IPS-11a (cell line): ENCODE results near the gene CCSER1.
"Not testable (repeated sequence)": the region's sequence is repeated elsewhere in the genome, so short reads cannot be mapped to it uniquely, and the experiment has no call there.

Experiments used
- H3K4me3 ChIP-seq: one replicate; pipeline ENCODE4 v1.5.1; 2013; ENCODE audit warnings: low read depth, low read length, control low read depth

CCSER1 gene

DNA sequence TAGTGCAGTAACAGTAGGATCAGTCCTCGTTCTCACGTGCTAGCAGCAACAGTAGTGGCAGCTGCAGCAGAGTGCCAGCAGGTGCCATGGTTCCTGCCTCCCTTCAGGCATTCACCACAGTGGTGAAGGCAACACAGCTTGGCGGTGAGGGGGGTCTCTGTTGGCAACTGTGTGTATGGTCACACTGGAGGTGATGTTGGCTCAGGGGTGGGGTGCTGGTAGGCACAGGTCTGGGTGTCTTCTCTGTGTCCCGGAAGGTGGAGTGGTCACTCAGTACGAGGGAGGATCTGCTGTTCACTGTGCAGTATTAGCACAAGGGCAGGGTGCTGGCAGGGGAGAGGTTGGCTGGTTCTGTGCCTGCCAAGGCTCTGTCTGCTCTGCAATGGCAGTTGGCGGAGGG, 671.8 kb downstream of the CCSER1 start:
- H3K4me3 ChIP-seq: no peak overlapping the region

DNA sequence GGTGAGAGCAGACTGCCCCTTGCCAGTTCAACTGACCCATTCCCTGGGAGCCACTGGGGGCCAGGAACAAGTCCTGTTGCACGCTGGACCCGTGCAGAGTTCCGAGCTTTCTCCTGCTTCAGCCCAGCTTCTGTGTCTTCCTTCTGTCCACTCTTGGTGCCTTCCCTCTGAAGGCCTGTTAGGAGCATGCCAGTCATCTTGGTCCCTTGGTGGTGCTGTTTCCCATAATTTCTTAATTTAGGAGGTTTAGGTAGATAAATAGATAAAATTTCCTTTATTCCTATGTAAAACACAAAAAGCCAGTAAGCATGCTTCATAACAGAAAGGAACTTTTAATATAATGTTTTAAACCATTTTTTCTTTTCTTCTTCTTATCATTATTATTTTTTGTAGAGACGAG, 672.7 kb downstream of the CCSER1 start:
- H3K4me3 ChIP-seq: no peak overlapping the region

DNA sequence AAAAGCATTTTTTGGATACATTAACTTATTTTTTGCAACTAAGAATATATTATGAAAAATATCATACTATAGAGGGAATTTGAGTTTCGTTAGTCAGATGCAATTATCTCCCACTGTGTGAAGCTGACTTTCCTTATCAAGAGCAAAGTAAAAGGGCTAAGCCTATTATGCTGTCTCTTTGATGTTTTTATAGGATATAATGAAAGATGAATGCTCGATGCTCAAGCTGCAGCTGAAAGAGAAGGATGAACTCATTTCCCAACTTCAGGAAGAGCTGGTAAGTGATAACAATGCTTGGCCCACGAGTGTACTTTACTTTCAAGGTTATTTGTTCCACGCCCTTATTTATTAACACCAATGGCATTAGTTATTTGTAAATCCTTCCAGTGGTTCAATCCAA, 688.4 kb downstream of the CCSER1 start:
- no peak overlapping the region for H3K4me3 ChIP-seq

DNA sequence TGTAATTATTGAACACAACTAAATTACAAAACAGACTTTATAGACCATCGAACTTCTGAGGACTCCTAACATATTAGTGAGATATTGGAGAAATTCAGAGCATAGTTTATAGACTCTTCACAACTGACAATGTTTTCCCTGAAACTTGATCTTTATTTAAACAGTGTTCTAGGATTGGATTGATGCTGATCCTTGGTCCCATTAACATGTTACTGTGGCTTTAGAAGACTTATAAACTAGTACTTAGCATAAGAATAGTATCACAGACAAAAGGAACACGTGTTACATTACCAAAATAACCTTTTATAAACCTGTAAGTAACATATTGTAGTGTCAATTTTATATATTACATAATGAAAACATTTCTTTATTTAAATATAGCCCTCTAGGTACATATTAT, 689.6 kb downstream of the CCSER1 start:
- no peak overlapping the region for H3K4me3 ChIP-seq

DNA sequence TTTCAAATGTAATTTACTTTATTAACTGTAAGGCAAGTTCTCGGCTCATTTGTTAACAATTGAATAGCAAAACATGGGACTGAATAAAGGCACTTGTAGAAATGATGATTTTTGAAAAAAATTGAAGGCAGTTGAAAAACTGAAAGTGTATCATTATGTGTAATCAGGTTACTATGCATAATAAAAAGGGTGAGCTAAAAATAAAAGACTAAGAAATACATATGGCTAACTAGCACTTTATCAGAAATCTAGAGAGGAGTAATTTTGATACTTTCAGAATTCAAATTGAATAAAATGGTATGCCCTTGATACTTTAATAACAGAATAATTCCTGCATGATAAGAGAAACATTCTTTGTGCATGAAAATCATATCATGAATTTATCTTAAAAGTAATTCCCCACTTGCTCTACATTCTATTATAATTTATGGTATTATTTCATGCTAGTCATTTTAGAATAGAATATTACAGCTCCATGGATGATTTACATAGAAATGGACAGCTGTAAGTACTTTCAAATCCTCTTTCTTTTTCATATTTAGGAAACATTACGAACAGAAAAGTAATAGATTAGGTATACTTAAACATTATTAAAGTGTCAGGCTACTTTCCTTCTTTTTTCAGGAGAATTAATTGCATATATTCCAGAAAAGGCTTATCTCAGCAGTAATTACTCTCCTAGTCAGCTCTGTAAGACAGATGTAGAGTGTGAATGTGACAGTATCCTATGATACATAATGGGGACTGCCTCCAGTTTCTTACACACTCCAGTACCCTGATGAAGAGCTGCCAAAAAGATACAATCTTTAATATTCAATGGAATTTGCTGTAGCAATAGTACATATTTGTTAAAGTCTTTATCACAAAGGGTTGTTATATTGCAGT, 697.3 kb downstream of the CCSER1 start:
- H3K4me3 ChIP-seq: no peak overlapping the region

DNA sequence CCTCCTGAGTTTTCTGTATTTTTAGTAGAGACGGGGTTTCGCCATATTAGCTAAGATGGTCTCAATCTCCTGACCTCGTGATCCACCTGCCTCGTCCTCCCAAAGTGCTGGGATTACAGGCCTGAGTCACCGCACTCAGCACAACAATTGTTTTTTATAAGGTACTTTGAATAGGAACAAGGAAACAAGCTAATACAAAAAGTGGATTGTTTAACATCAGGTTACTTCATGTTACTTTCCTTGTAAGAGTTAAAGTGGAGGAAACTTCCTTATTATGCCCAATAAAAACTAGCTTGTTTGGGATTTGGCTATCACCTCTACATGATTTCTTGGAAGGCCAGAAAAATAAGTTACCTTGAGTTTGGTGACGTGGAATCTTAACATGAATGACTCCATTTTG, 698.7 kb downstream of the CCSER1 start:
- no peak overlapping the region for H3K4me3 ChIP-seq

DNA sequence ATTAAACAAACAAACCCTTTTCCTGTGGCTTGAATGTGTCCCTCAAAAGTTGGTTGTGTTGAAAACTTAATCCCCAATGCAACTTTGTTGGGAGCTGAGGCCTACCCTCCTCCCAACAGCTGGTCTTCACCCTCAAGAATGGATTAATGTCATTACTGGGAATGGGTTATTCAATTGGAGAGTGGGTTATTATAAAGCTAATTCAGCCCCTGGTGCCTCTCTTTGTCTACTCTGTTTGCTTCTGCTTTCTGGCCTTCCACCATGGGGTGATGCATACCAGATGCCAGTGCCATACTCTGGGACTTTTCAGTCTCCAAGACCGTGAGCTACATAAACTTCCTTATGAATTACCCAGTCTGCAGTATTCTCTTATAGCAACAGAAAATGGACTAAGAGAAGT, 706.5 kb downstream of the CCSER1 start:
- no peak overlapping the region for H3K4me3 ChIP-seq

DNA sequence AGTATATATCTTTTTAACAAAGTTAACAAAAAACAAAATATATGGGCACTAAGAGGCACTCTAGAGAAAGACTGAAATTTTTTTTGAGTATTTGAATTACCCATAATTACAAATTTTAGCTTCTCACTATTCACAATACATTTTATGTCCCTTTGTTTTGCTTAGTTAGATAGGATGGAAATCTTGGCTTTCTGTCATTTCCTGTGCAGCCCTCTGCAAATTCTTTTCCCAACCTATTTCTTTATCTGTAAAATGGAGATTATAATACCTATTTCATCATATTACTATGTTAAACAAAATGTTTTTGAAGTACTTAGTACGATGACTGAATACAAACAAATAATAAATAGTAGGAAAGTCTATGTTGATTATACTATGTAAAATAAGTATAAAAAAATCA, 710.0 kb downstream of the CCSER1 start:
- H3K4me3 ChIP-seq: no peak overlapping the region

DNA sequence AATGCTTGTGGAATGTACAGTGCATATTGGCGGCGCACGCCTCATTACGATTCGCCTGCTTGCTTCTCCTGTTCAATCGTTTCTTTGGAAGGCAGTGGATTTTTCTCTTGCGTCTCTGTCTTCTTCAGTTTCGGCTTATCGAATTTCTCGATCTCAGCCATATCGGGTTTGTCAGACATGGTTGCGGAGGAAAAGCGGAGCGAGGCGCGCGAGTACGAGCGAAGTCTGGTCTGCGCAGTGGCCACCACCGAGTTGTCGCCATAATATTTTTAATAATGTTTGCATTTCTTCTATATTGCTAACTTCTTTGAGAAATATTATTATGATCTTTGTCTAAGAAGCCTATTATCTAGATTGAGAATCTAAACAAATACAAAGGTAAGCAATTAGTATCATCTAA, 711.7 kb downstream of the CCSER1 start:
- H3K4me3 ChIP-seq: not testable (repeated sequence)

DNA sequence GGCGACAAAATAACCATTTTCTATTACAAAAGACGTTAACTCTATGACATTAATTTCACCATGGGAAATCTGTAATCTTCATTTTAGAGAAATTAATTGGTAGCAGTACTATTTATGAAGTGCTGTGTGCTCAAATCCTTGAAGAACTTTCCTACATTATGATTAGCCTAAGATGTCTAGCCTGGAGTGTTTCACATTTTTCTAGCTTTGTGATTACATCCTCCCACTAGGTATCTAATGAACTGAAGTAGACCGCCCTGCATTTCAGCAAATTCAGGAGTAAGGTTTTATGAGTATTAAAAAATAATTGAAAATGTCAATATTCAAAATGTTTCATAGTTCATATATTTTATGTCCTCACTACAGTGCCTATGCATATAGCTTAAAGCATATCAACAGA, 713.1 kb downstream of the CCSER1 start:
- H3K4me3 ChIP-seq: no peak overlapping the region

DNA sequence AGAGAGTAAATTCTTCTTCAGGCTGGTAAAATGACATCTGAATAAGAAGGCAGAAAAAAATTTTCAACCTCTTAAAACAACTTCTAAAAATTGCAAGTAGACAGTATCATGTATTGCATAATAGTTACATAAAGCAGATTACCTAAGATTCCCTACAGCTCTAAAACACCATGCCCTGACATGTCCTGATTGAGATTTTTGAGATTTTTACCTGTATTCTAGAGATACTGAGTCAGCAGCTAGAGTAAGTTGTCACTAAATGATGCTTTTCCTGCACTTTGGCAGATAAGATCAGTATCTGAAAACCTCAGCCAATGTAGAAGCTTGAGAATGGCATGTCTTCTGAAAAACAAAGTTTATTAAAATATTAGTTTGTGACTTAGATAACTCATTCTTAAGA, 713.6 kb downstream of the CCSER1 start:
- no peak overlapping the region for H3K4me3 ChIP-seq

DNA sequence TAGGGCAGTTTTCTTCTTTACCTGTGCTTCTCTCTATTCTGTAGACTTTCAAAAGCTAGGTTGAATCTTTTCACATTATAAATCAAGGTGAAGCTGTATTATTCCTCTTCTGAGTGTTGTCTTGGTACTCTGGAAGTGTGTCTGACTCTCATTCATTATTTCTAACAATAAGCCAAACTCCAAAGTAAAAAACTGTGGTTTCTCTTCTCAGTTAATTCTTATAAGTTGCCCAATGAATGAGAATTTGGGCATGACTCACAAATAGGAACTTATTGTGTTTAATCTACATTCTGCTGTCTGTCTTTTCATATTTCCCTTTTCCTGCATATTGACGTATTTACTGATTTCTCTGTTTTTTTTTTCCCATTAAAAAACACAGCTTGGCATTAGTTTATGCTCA, 714.5 kb downstream of the CCSER1 start:
- H3K4me3 ChIP-seq: no peak overlapping the region

DNA sequence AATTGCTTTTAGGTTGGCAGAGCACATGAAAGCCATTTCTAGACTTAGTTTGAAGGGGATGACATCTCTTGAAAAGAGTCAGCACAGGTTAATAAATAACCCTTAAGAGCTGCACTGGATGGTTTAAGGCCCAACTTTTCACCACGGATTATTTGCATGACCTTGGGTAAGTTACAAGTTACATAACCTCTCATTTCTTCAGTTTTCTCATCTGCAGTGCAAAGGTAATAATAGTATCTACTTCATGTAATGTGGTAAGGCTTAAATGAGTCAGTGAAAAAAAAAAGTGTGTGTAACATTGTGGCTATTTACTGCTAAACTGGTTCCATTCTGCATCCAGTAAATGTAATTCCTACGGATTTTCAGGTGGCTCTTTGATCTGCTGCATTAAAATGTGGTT, 715.8 kb downstream of the CCSER1 start:
- H3K4me3 ChIP-seq: no peak overlapping the region

DNA sequence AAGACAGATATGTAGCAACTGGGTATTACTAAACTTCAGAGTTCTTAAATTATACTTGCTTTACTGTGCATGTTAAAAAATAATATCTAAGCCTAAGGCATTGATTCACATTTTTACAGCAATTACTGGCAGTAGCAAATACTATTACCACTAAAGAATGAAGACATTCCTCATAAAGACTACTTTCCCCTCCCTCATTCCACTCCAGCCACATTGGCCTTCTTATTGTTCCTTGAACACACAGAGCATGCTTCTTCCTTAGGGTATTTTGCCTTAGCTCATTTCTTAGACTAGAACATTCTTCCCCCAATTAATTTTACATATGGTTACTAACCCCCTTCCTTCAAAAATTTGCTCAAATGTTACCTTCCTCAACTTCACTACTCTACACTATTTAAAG, 717.0 kb downstream of the CCSER1 start:
- H3K4me3 ChIP-seq: no peak overlapping the region

DNA sequence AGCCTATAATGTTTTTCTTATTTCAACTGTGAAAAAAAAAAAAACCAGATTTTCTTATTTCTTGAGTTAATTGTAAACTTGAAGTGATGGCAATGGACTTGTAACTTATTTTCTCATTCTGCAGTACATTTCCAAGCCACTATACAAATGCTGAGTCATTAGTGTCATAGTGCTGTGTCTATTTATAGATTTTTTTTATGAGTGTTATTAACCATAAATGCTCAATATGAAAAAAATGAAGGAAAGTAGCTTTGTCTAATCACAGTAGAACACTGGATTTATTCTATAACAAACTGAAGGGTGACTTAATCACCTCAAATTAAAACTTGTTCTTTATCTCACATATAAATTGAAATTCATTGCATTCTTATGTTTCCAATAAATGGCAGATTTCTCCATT, 718.6 kb downstream of the CCSER1 start:
- H3K4me3 ChIP-seq: no peak overlapping the region

DNA sequence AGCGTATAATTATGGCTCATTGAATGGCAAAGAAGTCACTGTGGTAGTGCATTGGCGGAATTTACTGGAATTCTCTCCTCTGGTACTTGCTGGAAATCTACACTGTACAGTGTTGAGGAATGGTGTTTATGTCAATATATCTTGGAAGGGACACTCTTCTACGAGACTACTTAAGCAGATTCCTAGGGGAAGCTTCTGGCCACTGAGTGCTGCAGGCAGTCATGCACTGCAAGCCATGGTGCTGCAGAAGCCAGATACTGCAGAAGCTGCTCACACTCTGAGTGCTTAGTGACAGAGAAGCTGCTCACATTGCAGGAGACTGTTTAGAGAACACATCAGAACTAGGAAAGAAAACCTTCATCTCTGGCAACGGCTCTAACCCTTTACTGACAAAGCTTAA, 725.0 kb downstream of the CCSER1 start:
- H3K4me3 ChIP-seq: no peak overlapping the region

DNA sequence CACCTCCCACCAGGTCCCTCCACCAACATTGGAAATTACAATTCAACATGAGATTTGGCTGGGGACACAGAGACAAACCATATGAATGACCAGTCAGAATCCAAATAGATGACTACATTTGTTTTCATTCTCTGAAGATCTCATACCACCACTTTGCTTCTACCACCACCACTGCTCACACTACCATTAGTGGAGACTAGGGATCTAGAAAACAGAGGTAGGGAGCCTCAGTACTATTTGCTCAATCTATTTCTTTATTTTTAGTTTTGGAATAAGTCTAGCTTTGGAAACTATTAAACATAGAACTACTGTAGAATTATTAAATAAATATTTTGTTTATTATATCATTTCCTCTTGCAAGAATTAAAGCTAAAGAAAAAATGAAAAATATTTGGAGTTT, 727.9 kb downstream of the CCSER1 start:
- H3K4me3 ChIP-seq: no peak overlapping the region

DNA sequence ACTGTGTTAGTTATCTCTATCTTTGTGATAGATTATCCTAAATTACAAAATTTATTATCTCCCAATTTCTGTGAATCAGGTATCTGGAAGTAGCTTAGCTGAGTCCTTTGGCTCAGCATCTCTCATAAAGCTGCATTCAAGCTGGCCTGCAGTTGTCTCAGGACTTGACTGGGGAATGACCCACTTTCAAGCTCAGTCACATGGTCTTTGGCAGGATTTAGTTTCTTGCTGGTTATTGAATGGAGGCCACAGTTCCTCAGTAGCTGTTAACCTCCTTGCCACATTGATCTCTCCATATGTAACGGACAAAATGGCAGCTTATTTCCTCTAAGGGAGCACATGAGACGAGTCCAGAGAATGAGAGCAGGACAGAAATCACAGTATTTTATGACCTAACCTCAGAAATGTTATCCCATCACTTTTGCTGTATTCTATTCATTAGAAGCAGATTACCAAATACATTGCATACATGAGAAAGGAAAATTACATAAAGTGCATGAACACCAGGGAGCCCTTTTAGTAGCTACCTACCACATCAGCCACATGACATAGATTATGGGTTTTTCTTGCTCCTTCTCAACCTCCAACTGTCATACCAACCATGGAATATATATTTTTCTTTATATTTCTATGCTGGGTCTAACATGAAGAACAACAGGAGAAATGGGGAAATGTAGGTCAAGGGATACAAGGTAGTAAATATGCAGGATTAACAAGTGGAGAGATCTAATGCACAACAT, 730.1 kb downstream of the CCSER1 start:
- H3K4me3 ChIP-seq: no peak overlapping the region

DNA sequence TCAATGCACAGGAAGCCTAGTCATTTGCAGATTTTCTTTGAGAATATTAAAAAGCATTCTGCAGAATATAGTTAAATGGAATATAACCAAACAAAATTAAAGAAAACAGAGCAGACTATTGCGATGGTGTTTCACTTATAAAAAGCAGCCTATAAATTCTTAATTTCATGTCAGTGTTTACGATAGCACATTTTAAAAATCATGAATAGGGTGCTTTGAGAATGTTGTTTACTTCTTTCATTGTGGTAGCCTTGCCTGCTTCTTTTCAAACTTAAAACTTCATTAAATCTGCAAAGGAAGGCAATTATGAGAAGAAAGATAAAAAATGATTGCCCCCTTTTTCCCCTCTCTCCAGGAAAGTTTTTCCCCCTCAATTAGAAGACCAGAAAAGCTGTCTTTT, 748.6 kb downstream of the CCSER1 start:
- no peak overlapping the region for H3K4me3 ChIP-seq

DNA sequence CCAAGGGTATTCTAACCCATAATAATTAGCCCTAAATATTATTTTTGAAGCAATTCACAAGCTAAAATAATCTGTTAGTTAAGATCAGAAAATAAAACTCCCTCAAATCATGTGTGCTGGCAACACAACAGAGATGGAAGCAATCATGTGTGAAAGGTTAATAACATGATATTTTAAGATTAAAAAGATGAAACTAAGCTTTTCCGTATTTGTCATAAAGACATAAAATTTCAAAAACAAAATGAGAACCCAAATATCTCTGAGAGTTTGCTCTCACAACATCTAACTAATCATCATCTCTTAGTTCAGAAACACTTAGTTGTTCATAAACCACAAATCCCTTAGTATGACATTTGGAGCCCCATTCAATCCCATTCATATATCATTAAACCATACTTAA, 749.1 kb downstream of the CCSER1 start:
- no peak overlapping the region for H3K4me3 ChIP-seq

DNA sequence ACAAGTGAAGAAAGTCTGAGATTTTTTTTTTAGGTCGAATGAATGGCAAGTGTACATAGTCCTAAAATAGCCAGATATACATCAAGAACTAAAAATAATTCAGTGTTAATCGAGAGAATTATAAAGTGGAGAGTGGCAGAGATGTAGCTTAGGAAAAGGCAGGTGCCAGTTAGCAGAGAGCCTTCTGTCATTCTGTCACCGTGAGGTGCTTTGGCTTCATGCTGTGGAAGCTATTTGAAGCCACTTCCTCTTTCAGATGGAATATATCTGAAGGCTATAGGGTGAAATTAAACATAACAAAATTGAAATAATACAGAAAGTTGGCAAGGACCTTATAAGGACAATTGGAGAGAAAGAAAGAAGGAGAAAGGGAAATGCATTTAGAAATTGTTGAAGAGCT, 756.3 kb downstream of the CCSER1 start:
- no peak overlapping the region for H3K4me3 ChIP-seq

DNA sequence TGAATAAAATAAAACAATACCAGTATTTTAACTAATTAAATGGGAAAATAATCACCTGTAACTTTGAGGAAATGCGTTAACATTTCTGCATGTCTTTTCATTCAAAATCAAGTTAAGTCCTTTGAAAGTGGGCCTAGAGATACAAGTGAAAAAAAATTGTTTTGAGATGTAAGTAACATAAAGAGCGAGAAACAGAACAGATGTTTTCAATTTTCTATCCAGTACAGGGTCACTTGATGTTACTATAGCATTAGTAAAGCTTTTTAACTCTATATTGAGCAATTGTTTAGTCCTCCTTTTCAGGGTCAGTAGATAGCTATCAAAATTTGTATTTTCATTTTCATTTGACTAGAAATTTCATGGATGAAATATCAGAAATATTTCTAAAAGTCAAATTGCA, 761.4 kb downstream of the CCSER1 start:
- no peak overlapping the region for H3K4me3 ChIP-seq
